ENCODE data around the gene TSPOAP1.

The TSPOAP1 gene

GRCh38 chr17:58302919-58303585 is 25.5 kb downstream of the TSPOAP1 start:
- no peak for DNase-seq (ENCODE audit: low spot score)

GRCh38 chr17:58302171-58302918 is 26.2 kb downstream of the TSPOAP1 start:
- no peak for DNase-seq (ENCODE audit: low spot score)

GRCh38 chr17:58301504-58302150 is 27.0 kb downstream of the TSPOAP1 start:
- no peak for DNase-seq (ENCODE audit: low spot score)

GRCh38 chr17:58300336-58300735 is 28.3 kb downstream of the TSPOAP1 start:
- no peak for DNase-seq (ENCODE audit: low spot score)

GRCh38 chr17:58294034-58294433 is 34.6 kb downstream of the TSPOAP1 start:
- no peak for DNase-seq (ENCODE audit: low spot score)

- DNase-seq (ENCODE audit: low spot score): no peak
These were observed 37.3 kb downstream of the TSPOAP1 start for GRCh38 chr17:58291246-58291645.

GRCh38 chr17:58289869-58290268 is 38.7 kb downstream of the TSPOAP1 start:
- no peak for DNase-seq (ENCODE audit: low spot score)

GRCh38 chr17:58285422-58285810 is 43.2 kb downstream of the TSPOAP1 start:
- DNase-seq (ENCODE audit: low spot score): no peak

GRCh38 chr17:58284613-58285421 is 43.8 kb downstream of the TSPOAP1 start:
- no peak for DNase-seq (ENCODE audit: low spot score)

GRCh38 chr17:58283674-58284612 is 44.7 kb downstream of the TSPOAP1 start:
- no peak for DNase-seq (ENCODE audit: low spot score)

GRCh38 chr17:58282442-58282841 is 46.2 kb downstream of the TSPOAP1 start:
- no peak for DNase-seq (ENCODE audit: low spot score)

- DNase-seq (ENCODE audit: low spot score): no peak
These were observed 47.0 kb downstream of the TSPOAP1 start for GRCh38 chr17:58281511-58282011.

GRCh38 chr17:58280480-58281217 is 47.9 kb downstream of the TSPOAP1 start, which contains the start of gene MPO:
MPO (minus strand) TSS chr17:58280935; CDS start chr17:58280758, 177 bp downstream.
- no peak for DNase-seq (ENCODE audit: low spot score)

- no peak for DNase-seq (ENCODE audit: low spot score)
These were observed 48.7 kb downstream of the TSPOAP1 start for GRCh38 chr17:58279736-58280479.

GRCh38 chr17:58279016-58279711 is 49.4 kb downstream of the TSPOAP1 start:
- DNase-seq (ENCODE audit: low spot score): no peak

GRCh38 chr17:58278661-58279015 is 50.0 kb downstream of the TSPOAP1 start:
- no peak for DNase-seq (ENCODE audit: low spot score)

GRCh38 chr17:58277802-58278595 is 50.6 kb downstream of the TSPOAP1 start:
- no peak for DNase-seq (ENCODE audit: low spot score)

All from NAMALWA (cell line).